Activated CD8-positive, alpha-beta memory T cell treated with anti-CD3 and anti-CD28 coated beads, Interleukin-2, amount 50 U/mL, for 48 hours (primary cell): ENCODE data around the gene ITGB1.
"Not testable (repeated sequence)": the region's sequence is repeated elsewhere in the genome, so short reads cannot be mapped to it uniquely, and the experiment has no call there.

Experiments
- DNase-seq: peaks from one replicate; pipeline ENCODE4 v3.0.0-alpha.2; 2020

ITGB1 gene

DNA sequence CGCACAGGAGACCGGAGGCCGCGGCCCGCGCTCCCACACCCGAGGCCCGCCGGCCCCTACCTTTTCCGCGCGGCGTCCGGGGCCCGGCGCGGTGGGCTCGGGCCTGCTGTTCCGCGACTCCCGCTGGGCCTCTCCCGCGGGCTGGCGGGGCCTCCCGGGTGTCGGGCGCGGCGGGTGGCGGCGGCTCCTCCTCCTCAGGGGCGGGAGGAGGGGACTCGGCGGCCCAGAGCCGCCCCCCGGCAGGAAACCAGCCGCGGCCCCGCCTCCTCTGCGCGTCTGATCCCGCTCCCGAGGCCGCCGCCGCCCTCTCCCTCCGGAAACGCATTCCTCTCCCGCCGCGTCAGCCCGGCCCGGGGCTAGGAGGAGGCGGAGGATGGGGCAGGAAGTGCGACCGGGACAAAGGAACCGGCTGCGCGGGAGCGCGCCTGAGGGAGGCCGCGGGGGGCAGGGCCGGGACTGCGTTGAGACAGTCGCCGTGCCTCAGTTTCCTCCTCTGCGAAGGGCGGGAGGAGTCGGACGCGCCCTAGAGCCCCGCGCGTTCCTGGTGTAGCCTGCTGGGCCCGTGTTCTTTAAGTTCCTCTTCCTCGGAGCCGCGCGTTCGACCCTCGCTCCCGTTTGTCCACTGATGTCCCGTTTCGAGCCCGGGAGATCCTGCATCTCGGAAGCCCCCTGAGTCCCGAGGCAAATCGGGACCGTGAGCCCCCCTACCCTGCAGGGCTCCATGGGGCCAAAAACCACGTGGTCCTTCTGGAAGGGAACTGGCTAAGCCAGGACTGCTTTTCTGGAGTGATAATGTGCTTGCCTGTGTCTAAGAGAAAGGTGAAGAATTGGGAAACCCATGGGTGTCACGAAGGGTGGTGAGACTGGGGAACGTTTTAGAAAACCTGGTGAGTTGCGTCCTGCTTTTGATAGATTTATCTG, at the start of gene ITGB1:
TSS of gene ITGB1 (minus strand) at position 146 of the 921 bp plus-strand sequence. CDS start 22,672 bp downstream, outside the sequence.
- DNase-seq = peak; percentile 90

GRCh38 chr10:33006342-33006887, 48.4 kb upstream of the ITGB1 start:
- DNase-seq = no peak

DNA sequence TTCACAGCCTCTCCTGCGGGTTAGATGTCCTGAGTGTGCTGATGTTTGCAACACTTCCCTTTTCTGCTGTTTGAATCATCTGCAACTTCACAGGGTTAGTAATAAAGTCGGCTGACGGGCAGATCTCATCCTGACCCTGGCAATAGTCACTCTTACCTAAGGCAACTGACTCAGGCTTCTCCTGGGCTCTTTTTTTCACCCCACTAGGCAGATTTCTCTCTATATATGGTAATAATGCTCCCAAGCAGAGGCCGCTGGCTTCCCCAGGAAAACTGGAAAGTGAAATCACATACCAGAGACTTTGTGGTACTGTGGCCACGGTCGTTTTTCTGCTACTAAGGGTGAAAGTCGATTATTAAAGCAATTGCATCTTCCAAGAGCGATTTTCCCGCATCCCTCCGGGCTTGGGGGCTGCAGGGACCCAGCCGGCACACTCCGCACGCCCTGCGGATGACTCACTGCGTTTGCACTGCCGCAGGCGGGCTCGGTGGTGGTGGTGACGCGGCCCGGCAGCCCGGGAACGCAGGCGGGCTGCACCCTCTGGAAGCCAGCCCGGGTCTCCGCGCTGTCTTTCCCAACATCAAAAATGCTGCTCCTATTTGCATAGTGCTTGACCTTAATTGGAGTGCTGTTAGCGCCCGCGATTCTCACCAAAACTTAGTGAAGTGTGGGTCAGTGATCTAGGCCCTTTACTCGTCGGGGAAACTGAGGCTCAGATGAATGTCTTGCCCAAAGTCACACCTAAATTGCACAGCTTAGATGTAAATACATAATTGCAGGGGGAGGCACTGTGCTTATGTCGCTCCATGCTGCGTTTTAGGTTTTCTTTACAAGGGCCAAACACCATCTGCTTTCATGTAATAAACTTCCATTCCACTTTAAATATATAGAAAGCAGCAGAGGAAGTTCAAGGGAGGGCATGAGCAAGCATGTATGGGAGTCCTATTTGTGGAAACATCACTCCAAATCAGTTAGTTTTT, 47.6 kb upstream of the ITGB1 start:
- DNase-seq = peak; percentile 70

- DNase-seq = no peak
These were observed 44.0 kb upstream of the ITGB1 start for GRCh38 chr10:33001908-33002492.

GRCh38 chr10:32998060-32998581, 40.1 kb upstream of the ITGB1 start:
- not testable (repeated sequence) for DNase-seq

DNA sequence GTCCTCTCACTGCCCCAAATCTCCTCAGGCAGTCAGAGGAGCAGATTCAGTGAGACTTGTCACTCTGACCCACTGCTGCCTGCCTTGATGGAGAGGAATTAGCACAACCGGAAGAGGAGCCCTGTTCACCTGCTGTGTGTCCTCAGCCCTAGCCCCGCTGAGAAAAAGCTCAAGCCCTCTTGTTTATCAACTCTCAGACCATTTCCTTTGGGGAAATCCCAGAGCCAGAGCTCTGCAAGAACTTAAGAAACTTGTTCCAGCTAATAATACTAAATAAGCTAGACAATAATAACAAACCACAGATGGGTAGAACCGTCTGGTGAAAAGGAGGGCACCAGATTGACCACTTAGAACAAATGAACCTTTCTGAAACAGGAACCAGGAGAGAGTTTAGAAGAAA, 37.7 kb upstream of the ITGB1 start:
- no peak for DNase-seq

GRCh38 chr10:32995066-32995622, 37.1 kb upstream of the ITGB1 start:
- DNase-seq = no peak

DNA sequence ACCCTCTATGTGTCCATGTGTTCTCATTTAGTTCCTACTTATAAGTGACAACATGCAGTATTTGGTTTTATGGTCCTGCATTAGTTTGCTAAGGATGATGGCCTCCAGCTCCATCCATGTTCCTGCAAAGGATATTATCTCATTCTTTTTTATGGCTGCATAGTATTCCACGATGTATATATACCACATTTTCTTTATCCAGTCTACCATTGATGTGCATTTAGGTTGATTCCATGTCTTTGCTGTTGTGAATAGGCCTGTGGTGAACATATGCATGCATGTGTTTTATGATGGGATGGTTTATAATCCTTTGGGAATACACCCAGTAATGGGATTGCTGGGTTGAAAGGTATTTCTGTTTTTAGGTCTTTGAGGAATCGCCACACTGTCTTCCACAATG, 36.6 kb upstream of the ITGB1 start:
- DNase-seq = not testable (repeated sequence)

DNA sequence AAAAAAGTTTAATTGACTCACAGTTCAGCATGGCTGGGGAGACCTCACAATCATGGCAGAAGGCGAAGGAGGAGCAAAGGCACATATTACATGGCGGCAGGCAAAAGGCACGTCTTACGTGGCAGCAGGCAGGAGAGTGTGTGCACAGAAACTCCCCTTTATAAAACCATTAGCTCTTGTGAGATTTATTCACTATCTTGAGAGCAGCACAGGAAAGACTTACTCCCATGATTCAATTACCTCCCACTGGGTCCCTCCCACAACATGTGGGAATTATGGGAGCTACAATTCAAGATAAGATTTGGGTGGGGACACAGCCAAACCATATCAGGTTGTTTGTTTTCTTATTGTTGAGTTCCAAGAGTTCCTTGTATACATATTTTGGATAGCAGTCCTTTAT, 34.3 kb upstream of the ITGB1 start:
- DNase-seq = not testable (repeated sequence)

DNA sequence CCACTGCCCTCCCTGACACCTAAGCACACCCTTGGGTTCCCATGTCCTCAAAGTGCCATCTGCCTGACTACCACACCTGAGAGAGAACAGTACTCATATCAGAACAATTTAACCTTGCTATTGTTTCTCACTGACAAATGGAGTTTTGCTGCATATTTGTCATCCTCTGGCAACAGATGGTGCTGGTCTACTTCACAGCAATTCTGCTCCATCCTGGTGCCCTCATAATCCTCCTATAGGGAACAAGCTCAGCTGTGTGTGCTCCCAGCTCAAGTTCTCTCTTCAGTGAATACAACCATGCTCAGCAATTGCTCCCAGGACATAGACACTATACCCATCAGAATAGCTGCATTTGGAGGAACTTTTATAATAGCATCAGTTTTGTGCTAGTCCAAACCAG, 32.8 kb upstream of the ITGB1 start:
- no peak for DNase-seq

- DNase-seq = no peak
These were observed 30.6 kb upstream of the ITGB1 start for GRCh38 chr10:32988604-32989003.

DNA sequence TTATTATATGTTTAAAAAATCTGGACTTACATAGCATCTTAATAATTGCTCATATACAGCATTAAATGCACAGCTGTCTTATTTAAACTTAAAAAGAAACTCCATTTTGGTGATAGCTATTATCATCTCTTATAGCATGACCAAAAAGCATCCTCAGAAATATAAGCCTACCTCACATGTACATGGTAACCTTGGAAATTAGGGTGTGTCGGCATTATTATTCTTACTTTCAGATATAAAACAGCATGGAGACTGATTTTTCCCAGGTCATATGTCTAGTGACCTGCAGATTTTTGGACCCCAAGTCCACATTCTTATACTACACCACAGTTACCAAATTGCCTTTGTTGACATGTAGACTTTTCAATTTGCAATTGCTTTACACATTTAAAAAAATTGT, 29.1 kb upstream of the ITGB1 start:
- no peak for DNase-seq

- DNase-seq = no peak
These were observed 27.8 kb upstream of the ITGB1 start for GRCh38 chr10:32985775-32986350.

DNA sequence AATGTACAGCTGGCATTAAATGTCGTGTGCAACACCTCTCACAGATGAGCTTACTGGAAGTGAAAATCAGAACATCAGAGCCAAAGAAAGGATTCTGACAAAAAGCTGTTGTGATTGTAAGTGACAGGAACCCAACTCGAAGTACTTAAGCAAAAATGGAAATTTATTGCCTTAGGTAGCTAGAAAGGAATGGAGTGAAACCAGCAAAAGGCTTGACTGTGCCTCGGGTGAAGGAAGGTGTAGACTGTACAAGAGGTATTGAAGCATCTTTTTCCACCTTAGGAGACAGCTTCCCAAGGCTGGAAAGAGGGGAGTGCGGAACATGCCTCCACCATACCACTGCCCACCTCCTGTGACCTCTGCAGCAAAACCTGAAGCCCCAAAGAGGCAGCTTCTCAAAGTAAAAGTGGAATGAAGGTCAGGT, 27.3 kb upstream of the ITGB1 start:
- no peak for DNase-seq

GRCh38 chr10:32984003-32984600, 26.1 kb upstream of the ITGB1 start:
- DNase-seq = no peak

- DNase-seq = no peak
These were observed 25.2 kb upstream of the ITGB1 start for GRCh38 chr10:32982911-32983909.

DNA sequence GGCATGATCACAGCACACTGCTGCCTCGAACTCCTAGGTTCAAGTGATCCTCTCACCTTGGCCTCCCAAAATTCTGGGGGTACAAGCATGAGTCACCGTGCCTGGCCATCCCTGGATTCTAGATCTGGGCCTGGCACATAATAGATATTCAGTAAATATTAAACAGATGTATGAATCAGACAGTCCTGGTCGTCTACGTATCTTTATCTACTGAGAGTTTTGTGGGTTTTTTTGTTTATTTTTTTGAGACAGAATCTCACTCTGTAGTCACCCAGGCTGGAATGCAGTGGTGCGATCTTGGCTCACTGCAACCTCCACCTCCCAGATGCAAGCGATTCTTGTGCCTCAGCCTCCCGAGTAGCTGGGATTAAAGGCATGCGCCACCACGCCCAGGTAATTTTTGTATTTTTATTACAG, 24.3 kb upstream of the ITGB1 start:
- no peak for DNase-seq

DNA sequence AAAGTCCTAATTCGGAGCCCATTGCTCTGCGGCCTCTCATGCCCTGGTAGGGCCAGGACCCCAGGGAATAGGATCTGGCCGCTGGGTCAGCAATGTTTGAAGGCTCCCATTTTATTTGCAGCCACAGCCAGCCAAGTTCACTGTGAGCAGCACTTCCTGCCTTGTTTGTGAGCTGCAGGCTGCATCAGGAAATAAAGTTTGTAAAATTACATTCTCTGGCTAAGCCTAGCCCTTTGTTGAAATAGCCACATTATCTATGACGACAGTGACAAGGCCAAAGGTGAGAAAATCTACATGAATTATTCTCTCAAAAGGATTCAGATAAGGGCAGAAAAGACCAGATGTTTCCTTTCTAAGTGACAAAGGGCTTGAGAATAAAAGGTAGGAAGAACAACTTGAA, 23.7 kb upstream of the ITGB1 start:
- no peak for DNase-seq

DNA sequence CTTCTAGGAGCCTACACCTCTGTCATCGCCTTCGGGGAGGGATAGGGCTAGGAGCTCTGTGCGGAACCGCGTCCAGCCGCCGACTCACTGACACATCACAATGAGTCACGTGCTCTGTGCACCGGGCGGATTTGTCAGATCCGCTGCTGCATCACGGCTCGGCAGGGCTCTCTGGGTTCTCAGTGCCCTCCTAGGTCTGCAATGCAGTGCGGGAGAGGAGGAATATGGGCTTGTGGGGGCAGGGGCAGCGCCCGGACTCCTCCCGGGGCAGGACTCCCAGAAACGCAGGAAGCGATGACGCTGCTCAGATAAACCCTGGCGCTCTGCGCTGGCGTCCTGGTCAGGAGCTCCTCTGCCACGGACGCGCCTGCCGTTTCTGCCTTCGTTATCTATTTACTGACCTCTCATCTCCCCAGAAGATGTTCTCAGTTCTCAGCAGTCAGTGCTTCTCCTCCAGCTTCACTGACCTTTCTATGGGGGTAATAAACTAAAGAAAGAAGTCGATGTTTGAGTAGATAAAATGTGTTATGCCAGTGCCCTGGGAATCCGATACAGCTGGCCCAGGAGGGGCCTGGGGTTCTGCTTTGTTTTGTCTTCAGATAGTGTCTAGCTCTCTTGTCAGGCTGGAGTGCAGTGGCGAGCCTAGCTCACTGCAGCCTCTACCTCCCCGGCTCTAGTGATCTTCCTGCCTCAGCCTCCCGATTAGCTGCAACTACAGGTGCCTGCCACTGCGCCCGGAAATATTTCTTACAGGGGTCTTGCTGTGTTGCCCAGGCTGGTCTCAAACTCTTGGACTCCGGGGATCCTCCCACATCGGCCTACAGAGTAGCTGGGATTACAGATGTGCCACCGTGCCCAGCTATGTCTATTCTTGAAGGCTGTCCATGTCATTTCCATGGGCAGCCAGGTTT, 22.8 kb upstream of the ITGB1 start:
- DNase-seq = peak; percentile 89
